ENCODE data around the gene OR2K2.
"Not testable (repeated sequence)": the region's sequence is repeated elsewhere in the genome, so short reads cannot be mapped to it uniquely, and the experiment has no call there.

Gene OR2K2, protein sequence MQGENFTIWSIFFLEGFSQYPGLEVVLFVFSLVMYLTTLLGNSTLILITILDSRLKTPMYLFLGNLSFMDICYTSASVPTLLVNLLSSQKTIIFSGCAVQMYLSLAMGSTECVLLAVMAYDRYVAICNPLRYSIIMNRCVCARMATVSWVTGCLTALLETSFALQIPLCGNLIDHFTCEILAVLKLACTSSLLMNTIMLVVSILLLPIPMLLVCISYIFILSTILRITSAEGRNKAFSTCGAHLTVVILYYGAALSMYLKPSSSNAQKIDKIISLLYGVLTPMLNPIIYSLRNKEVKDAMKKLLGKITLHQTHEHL

DNA sequence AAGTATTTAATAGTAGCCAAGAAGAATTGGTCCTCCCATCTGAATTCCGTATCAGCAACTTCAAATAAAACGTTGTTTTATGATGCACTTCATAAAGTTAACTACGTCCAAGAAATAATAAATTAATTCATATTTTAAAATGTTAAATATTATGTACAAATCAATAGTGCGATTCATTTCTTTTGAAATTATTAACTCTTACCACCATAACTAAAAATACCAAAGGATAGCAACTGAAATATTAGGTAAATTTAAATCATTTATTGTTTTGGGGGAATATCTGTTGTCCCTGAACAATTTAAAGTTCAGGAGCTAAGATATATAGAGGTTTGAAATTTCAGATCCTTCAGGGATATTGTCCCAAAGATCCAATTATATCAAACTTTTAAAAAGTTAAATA is at the start of gene OR2K2:
Gene OR2K2 (minus strand): TSS at position 101 of the 400 bp plus-strand sequence. CDS start 1,791 bp downstream, outside the sequence.
- no peak for DNase-seq (ENCODE audit: low read depth)

GRCh38 chr9:111375817-111376564 is 46.0 kb upstream of the OR2K2 start:
- DNase-seq (ENCODE audit: low read depth) = no peak

GRCh38 chr9:111375062-111375461 is 45.0 kb upstream of the OR2K2 start:
- no peak for DNase-seq (ENCODE audit: low read depth)

GRCh38 chr9:111372297-111372696 is 42.3 kb upstream of the OR2K2 start:
- DNase-seq (ENCODE audit: low read depth) = no peak

DNA sequence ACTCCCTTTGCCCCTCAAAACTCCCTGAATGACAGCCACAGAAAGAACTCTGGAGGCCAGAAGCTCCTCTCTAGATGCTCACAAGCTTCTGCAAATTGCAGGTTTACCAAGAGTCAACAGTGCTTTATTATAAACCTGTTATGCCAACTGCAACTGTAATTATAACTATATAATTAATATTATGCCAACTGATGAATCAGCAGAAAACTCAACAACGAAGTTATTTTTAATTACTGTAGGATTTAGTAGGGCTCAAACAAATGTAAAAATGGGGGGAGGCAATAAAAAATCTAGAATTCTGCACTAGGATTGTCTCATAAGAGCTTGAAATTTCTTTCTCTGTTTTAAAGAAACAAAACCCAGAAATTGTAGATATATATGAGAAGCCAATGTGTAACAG is 37.0 kb upstream of the OR2K2 start:
- DNase-seq (ENCODE audit: low read depth) = no peak

DNA sequence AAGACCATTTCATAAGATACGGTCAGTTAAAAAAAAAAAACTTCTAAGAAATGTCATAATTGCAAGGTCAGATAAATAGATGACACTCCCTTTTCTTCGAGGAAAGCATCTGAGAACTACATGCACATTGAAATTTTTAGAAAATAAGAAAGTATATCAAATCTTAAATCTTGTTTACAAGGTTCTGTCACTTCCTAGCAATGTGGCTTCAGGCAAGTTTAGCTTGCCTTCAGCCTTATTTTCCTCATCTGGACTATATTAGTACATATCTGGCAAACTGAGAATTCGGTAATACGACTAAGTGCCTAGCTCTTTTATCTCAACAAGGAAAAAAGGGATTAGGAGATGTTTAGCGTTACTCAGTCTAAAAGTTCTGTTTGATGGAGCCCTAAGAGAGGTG is 32.5 kb upstream of the OR2K2 start:
- no peak for DNase-seq (ENCODE audit: low read depth)

DNA sequence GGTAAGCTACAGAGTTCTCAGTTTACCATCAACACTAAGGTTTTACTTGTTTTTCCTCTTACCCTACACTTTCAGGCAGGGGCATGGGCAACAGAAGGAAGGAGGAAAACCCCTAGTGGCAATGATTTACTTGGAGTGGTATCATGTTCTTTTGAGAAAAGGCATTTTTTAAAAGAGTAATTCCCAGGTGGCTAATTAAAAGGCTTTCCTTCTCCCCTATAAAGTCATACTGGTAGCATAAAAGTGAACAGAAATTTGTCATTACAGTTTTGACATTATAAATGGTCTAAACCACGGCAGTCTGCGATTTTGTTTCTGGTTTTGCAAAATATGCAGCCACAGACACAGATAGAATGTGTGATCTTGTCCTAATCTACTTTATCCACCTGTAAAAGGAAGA is 30.9 kb upstream of the OR2K2 start:
- no peak for DNase-seq (ENCODE audit: low read depth)

DNA sequence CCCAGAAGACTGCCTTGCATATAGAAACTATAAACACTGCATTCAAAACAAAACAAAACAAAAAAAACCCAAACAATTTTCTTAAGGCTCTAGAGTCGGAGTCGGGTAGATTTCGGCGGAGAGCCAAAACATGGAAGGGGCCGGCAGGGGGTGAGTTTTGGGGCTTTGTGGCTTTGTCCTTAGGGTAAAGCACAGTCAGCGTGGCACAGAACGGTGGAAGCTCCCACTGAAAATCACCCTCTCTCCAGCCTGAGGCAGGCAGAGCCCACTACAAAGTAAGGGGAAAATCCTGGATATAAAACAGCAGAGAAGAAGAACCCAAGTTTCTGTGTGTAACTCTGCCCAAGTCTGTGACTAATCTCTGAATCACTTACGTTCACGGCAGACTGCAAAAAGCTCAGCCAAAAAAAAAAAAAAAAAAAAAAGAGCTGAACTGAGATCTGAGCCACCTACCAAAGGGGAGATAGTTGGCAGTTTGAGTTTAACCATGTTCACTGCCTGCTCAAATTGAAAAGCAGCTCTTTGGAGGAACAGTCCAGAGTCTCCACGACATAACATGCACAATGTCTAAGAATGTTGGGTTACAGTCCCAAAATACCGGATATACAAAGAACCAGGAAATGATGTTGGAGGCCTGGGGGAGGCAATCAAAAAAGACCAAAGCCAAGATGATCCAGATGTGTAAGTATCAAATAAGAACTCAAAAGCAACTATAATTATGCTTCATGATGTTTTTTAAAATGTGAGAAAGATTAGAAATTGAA is 26.6 kb upstream of the OR2K2 start:
- DNase-seq (ENCODE audit: low read depth) = no peak

DNA sequence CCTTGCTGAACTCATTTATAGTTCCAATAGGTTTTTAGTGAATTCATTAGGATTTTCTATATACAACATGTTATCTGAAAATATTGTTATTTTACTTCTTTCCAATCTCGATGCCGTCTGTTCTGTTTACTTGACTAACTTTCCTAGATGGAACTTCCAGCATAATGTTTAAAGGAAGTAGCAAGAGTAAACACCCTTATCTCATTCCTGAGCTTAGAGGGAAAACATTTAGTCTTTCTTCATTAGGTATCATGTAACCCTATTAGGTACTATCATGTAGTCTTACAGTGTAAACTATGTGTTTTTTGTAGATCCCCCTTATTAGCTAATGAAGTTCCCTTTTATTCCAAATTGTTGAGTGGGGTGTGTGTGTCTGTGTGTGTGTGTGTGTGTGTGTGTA is 22.5 kb upstream of the OR2K2 start:
- DNase-seq (ENCODE audit: low read depth) = no peak

DNA sequence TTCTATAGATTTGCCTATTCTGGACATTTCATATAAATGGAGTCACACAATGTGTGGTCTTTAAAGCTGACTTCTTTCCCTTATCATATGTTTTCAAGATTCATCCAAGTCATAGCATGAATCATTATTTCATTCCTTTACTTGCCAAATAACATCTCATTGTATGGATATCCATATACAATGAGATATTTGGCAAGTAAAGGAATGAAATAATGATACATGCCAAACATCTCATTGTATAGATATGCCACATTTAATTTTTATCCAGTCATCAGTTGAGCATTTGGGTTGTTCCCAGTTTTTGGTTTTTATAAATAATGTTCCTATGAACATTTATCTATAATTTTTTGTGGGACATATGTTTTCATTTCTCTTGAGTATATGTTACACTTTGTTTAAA is 20.5 kb upstream of the OR2K2 start:
- no peak for DNase-seq (ENCODE audit: low read depth)

GRCh38 chr9:111349766-111350165 is 19.7 kb upstream of the OR2K2 start:
- no peak for DNase-seq (ENCODE audit: low read depth)

DNA sequence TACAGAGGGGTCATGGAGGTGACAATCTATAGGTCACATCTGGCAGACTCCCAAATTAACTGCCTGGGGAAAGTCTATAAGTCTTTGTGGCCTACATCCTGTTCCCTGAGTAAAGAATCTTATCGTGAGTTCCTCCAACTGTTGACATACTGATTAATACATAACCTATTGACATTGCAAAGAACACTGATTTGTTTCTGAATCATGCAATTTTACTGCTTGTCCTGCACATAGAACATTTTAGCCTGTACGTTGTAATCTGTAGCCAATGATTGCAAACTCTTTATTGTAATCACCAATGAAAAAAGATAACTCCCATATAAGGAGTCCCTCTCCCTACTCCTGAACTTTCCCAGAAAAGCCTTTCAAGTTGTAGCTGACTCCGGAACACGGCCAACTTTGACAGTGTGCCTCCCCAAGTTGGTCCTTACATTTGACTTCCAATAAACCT is 18.8 kb upstream of the OR2K2 start:
- no peak for DNase-seq (ENCODE audit: low read depth)

- not testable (repeated sequence) for DNase-seq (ENCODE audit: low read depth)
These were observed 4.4 kb upstream of the OR2K2 start for GRCh38 chr9:111334318-111334863.

DNA sequence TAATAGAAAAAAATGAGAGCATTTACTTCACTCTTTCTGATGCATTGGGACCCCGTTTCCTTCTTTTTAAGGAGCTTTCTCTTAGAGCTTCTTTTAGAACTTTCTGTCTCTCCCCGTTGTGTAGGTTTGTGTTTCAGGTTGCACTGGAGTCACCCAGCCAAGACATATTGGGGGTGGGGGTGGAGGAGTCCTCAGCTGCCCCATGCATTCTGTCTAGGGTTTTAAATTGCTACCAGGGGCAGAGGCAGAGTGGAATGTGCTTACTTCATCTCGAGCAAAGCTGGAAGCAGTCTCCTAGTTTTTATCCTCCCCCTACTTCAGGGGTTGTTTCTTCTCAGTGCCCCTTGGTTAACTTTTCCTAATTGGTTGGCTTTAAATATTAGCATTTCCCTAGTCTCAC is 9.4 kb downstream of the OR2K2 start:
- no peak for DNase-seq (ENCODE audit: low read depth)

GRCh38 chr9:111316796-111317195 is 13.2 kb downstream of the OR2K2 start:
- no peak for DNase-seq (ENCODE audit: low read depth)

DNA sequence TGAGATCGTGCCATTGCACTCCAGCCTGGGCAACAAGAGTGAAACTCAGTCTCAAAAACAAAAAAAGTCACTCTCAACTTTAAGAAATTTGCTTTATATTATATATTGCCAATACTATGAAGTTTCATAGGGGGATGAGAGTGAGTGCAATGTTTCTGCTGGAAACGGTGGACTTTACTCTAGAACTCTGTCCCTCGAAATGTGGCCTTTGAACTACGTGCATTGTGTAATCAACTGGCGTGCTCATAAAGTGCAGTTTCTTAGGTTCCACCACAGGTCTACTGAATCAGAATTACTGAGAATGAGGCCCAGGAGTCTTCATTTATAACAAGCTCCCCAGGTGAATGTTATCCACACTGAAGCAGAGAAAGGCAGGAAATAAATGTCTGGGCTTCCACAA is 24.1 kb downstream of the OR2K2 start:
- no peak for DNase-seq (ENCODE audit: low read depth)

GRCh38 chr9:111304000-111304399 is 26.0 kb downstream of the OR2K2 start:
- DNase-seq (ENCODE audit: low read depth) = not testable (repeated sequence)

DNA sequence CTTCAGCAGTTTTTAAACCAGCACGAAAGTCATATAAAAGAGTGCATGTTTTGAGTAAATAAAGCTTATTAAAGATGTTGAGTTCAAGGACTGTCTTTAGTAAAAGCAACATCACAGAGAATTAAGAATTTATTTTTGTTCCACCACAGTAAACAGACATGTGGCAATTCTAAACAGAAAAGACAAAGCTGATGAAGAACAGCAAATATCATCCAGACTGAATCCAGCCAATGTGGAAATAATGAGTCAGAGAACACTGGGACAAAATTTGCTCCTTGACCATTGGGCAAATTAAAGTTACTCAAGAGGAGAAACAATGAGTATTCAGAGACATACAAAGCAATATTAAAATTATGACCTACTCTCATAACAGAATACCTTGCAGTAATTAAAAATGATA is 28.8 kb downstream of the OR2K2 start:
- no peak for DNase-seq (ENCODE audit: low read depth)

DNA sequence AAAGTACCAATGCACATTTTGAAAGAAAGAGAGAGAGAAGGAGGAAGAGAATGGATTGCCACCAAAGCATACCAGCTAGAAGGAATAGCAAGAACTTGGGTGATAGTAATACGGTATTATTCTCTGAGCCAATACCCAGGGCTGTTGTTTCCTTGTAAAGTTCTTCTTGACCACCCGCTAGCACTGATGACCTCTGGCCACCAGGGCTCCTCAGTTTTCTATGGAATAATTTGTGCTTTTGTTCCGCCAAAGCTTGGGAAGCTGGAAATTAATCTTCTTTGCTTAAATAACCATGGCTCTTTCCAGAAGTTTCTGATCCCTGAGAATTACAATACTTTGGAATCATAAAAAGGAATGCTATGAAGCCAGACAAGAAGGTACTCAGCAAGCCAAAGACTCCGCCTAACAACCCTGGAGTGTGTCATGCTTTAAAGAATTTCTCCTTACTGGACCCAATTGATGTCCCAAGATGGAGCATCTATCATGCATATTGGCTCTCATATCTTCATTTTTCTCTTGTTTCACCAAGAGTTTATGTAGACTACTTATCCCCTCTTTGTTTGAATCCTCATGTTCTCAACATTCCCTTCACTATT is 29.8 kb downstream of the OR2K2 start:
- DNase-seq (ENCODE audit: low read depth) = no peak

GRCh38 chr9:111299599-111299966 is 30.4 kb downstream of the OR2K2 start:
- not testable (repeated sequence) for DNase-seq (ENCODE audit: low read depth)

DNA sequence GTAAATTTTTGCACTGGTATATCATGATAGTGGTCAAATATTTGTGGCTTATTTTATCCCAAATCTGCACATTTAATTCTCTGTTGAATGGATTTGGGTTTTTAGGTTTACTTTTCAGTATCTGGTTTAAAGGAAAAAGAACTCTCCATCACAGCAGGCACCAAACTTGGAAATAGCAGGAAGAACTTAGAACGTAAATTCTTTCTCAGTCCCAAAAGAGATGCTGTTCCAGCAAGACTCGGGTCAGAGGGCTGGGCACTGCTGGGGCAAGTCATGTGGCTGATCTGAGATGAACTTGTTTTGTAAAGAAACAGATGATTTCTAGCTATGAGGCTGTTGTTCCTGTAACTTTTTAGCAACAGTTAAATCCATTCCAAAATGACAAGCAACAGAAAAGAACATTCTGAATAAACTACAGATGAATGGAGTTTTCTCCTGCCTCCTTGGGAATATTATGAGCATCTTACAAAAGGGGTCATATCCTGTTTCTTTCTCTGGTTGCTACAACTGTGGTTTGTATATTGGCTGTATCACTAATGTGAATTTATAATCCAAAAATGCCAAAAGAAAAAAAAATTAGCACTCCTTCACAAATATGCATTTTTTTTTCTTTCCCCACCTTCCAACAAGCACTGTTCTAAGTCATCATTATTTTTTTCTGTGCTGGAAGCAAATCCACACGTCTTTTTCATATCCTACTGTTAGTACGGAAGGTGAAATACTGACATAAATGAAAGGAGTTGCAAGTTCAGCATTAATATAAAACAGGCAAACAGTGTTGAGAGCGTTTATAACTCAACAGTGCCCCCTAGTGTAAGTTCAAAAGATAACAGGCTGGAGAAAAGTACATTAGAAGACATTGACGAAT is 31.1 kb downstream of the OR2K2 start:
- no peak for DNase-seq (ENCODE audit: low read depth)
